ENCODE results near the gene BRCA1. TPM values are rescaled to one million over a fixed set of nuclear protein-coding genes. Genes with fewer than 3 reads are reported as not detected.
"Not testable (repeated sequence)": the region's sequence is repeated elsewhere in the genome, so short reads cannot be mapped to it uniquely, and the experiment has no call there.

BRCA1 gene
- total and polyA plus RNA-seq, 7 donors = 0.60 to 10.2 (median 5.6) TPM

- TF ChIP-seq POLR2A (IDR thresholded peaks at IDR 0.05) (no peak), POLR2AphosphoS5 (IDR thresholded peaks at IDR 0.05) (no peak), EP300 (IDR thresholded peaks at IDR 0.05) (no peak), CTCF (IDR thresholded peaks at IDR 0.05) (no peak)
- Histone ChIP-seq H3K9me3 (no peaks in the 10 kb centered on the region), H3K36me3 (no peaks in the 10 kb centered on the region), H3K27me3 (no peaks in the 10 kb centered on the region), H3K4me3 (no peak overlapping the region), H3K4me1 (no peaks in the 10 kb centered on the region), H3K27ac (no peak overlapping the region)
- 95 to 98% methylated on average over 10 of the region's 10 CpGs for WGBS, 2 donors
- no peak for DNase-seq
- intact Hi-C loops (cut with DNase I) = no loop called here
Observed at GRCh38 chr17:43062984-43063638, 62.1 kb downstream of the BRCA1 start.

- intact Hi-C loops (cut with DNase I) = no loop called here
- Histone ChIP-seq H3K4me3 (no peak overlapping the region), H3K4me1 (no peaks in the 10 kb centered on the region), H3K27me3 (no peaks in the 10 kb centered on the region), H3K27ac (no peak overlapping the region), H3K36me3 (peaks cover 0 to 19% (median 0%) of the 10 kb centered on the region in 4 donors), H3K9me3 (no peaks in the 10 kb centered on the region)
- TF ChIP-seq POLR2A (IDR thresholded peaks at IDR 0.05) = no peak
- TF ChIP-seq CTCF (IDR thresholded peaks at IDR 0.05) = no peak
- TF ChIP-seq EP300 (IDR thresholded peaks at IDR 0.05) = no peak
- TF ChIP-seq POLR2AphosphoS5 (IDR thresholded peaks at IDR 0.05) = no peak
- no peak for DNase-seq
- WGBS, 2 donors = 96 to 98% methylated on average over 7 of the region's 7 CpGs
Observed at GRCh38 chr17:43056051-43056450, 69.1 kb downstream of the BRCA1 start.

GRCh38 chr17:43053008-43053407, 72.2 kb downstream of the BRCA1 start:
- intact Hi-C loops (cut with DNase I); H3K27me3 ChIP-seq; H3K4me3 ChIP-seq; H3K27ac ChIP-seq; H3K9me3 ChIP-seq; H3K4me1 ChIP-seq; DNase-seq: not testable (repeated sequence)
- WGBS, 2 donors = 96% methylated on average over 7 of the region's 7 CpGs
- H3K36me3 ChIP-seq = peaks cover 0 to 24% (median 0%) of the 10 kb centered on the region in 4 donors

GRCh38 chr17:43051969-43052368, 73.2 kb downstream of the BRCA1 start:
- intact Hi-C loops (cut with DNase I) = no loop called here
- Histone ChIP-seq H3K4me3 (no peak overlapping the region), H3K36me3 (peaks cover 0 to 22% (median 0%) of the 10 kb centered on the region in 4 donors), H3K9me3 (no peaks in the 10 kb centered on the region), H3K27ac (no peak overlapping the region), H3K4me1 (no peaks in the 10 kb centered on the region), H3K27me3 (no peaks in the 10 kb centered on the region)
- TF ChIP-seq POLR2AphosphoS5 (IDR thresholded peaks at IDR 0.05) = no peak
- no peak for TF ChIP-seq POLR2A (IDR thresholded peaks at IDR 0.05)
- no peak for TF ChIP-seq EP300 (IDR thresholded peaks at IDR 0.05)
- TF ChIP-seq CTCF (IDR thresholded peaks at IDR 0.05) = no peak
- WGBS, 2 donors = 98 to 100% methylated on average over 1 of the region's 1 CpG
- no peak for DNase-seq

GRCh38 chr17:43044024-43044423, 81.1 kb downstream of the BRCA1 start:
- H3K4me1 ChIP-seq = no peaks in the 10 kb centered on the region
- H3K27ac ChIP-seq = no peak overlapping the region
- TF ChIP-seq POLR2AphosphoS5 (IDR thresholded peaks at IDR 0.05) (no peak), EP300 (IDR thresholded peaks at IDR 0.05) (no peak), CTCF (IDR thresholded peaks at IDR 0.05) (no peak), POLR2A (IDR thresholded peaks at IDR 0.05) (no peak)
- H3K27me3 ChIP-seq = no peaks in the 10 kb centered on the region
- H3K36me3 ChIP-seq = peaks cover 0 to 11% (median 0%) of the 10 kb centered on the region in 4 donors
- H3K4me3 ChIP-seq = no peak overlapping the region
- WGBS, 2 donors = 64 to 87% methylated on average over 4 of the region's 4 CpGs
- H3K9me3 ChIP-seq = no peaks in the 10 kb centered on the region
- intact Hi-C loops (cut with DNase I) = no loop called here
- DNase-seq = no peak
